NAMALWA (cell line): ENCODE measurements around the gene HTRA2.

Experiments used
- DNase-seq: peaks from one replicate; pipeline ENCODE4 v3.0.0-alpha.2; 2015; ENCODE audit warnings: low spot score

Gene HTRA2

GRCh38 chr2:74515981-74516633 is 13.6 kb upstream of the HTRA2 start:
- no peak for DNase-seq

DNA sequence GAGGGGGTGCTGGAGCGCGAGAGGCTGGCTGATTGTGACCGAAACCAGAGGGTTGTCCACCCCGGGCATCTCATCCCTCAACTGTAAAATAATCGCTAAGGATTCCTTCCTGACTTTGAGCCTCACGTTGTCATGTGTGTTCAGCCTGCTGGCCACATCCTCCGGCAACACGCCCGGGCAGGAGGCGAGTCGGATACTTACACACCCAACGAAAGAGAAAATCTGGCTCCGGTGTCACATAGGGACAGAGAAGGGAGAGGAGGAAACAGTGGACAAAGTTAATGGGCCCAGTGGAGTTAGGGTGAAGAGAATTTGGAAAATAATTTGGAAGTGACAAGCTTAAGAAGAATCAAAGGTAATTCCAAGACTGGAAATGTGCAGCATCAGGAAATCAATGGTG is 13.1 kb upstream of the HTRA2 start:
- DNase-seq = no peak

DNA sequence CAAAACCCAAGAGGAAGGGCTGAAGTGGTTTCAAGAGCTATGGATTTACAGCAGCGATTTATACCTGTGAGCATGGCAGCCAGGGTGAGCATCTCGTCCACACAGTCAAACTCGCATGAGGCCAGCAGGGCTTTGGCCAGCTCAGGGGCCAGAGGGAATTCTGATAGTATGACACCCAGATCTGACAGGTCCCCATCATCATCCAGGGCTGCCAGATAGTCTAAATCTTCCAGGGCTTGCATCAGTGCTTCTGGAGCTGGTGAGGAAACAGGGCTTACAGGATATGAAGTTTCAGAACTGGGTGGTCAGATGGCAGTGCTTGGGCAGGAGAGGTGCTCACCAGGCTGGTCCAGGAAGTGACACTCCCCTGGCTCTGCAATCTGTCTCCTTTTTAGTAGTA is 7.2 kb upstream of the HTRA2 start:
- no peak for DNase-seq

- no peak for DNase-seq
These were observed 5.7 kb upstream of the HTRA2 start for GRCh38 chr2:74524005-74524404.

DNA sequence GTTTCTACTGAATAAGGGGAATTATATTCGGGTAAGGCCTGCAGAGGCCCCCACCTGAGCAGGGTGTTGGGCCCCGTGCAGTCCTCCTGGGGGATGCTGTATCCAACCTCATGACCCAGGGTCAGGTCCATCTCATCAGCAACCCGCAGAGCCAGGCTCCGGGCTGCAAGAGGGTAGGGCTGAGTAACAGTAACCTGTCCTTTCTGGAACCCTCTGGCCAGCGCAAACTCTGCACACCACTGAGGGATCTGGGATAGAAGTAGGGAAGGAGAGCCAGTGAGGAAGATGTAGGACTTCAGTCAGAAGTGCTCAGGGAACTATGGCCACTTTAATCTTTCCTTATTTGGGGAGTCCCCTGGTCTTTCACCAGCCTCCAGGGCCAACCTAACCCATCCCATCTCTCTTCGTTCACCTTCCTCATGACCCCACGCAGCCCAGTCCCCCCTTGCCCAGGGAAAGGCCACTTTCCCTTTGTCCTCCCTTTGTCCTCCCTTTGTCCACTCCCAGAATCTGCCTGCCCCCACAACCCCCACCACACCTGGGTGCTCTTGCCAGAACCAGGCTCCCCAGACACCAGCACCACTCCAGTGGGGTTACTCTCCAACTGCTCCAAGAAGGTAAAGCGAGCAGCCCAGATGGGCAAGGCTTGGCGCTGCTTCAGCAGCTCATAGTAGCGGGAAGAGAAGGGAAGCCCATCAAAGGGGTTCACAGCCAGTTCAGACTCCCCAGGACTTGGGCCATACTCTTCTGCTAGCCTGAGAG is 4.6 kb upstream of the HTRA2 start:
- DNase-seq = no peak

GRCh38 chr2:74525717-74526648 is 3.8 kb upstream of the HTRA2 start, which contains the start of gene DQX1:
DQX1 (minus strand) TSS chr2:74526231; CDS start chr2:74525729, 502 bp downstream.
- peak; percentile 84 for DNase-seq

DNA sequence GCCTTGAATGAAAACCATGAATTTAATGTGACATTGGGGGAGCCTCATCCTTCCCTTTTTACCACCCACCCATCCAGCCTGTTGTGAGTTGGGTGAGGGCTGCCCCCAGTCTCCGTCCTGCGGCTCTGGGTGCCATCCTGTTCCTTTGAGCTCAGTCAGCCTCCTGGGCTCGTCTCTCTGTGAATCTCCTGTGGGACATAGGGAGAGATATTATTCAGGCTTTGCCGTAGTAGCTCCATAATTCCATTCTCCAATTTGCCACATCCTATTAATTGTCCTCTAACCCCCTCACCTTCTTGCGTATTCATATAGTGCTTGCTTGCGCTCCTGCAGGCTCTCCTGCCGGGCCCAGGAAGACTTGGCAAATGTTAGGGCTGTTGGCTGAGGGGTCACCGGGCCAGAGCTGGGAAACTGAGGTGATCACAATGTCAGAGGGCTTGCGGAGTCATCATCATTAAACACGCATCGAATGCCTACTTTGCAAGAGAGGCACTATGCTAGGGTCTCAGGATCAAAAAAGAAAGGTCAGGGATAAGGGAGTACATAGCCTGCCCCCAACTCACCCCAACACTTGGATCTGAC is 3.0 kb upstream of the HTRA2 start:
- DNase-seq = no peak

DNA sequence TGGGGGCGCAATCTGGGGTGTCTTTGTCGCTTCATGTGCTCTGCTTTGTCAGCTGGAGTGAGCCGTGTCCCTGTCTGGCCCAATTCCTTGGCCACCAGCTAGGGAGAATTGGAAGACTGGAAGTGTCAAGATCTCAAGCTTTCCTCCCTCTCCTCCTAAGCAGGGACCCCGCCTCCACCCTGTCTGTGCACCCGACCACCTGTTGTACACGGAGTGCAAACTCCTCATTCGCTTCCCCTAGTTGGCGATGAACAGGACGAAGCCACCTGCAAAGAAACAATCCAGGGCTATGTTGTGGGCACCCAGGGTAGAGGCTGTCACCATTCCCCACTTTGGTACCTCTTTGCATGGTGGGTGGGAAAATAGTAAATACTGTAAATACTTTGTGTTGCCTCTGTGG is 2.0 kb upstream of the HTRA2 start:
- DNase-seq = no peak

DNA sequence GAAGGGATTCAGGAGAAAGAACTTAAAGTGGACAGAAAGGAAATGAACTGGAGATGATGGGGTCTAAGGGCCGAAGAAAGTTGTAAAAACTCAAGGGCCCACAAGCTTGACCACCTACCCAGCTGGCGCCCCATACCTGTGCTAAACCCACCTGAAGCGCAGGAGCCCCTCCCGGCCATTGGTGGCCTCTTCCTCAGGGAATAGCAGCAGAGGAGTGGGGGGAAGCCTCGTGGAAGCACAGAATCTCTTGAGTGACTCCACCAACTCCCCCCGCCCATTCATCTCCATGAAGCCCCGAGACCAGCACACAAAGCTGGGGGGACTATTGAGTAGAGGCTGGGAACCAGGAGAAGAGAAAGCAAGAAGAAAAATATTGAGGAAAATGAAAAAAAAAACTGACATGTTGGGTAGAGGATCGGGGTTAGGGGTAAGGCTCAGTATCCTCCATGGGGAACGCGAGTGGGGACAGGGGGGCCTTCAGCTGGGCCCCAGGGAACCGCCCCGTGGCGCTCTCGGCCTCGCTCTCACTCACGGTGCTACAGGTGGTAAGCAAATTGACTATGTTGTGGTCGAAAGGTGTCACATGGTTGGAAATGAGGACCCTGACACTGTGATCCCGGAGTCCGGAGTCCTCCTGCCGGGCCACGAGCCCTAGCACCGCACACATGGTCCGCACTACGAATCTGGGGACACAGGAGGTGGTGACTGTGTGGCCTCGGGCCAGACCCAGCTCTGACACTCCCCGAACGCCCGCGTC is 955 bp upstream of the HTRA2 start:
- DNase-seq = peak; percentile 59

DNA sequence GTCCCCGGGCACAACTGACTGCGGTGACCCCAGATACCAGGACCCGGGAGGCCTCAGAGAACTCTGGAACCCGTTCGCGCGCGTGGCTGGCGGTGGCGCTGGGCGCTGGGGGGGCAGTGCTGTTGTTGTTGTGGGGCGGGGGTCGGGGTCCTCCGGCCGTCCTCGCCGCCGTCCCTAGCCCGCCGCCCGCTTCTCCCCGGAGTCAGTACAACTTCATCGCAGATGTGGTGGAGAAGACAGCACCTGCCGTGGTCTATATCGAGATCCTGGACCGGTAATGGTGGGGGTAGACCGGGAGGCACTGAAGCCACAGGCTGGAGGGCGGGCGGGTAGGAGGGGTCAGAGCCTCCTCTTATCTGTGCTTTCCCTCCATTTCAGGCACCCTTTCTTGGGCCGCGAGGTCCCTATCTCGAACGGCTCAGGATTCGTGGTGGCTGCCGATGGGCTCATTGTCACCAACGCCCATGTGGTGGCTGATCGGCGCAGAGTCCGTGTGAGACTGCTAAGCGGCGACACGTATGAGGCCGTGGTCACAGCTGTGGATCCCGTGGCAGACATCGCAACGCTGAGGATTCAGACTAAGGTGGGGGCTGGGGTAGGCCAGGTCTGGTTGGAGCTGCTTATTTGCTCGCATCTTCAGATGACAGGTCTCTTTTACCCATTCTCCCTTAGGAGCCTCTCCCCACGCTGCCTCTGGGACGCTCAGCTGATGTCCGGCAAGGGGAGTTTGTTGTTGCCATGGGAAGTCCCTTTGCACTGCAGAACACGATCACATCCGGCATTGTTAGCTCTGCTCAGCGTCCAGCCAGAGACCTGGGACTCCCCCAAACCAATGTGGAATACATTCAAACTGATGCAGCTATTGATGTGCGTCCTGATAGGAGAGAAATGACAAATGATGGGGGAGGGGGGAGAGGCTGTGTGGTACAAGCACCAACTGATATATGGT is 780 bp downstream of the HTRA2 start:
- peak; percentile 55 for DNase-seq

GRCh38 chr2:74531666-74532065 is 1.9 kb downstream of the HTRA2 start:
- DNase-seq = no peak

- DNase-seq = peak; percentile 71
These were observed 2.5 kb downstream of the HTRA2 start for GRCh38 chr2:74532222-74532621.

DNA sequence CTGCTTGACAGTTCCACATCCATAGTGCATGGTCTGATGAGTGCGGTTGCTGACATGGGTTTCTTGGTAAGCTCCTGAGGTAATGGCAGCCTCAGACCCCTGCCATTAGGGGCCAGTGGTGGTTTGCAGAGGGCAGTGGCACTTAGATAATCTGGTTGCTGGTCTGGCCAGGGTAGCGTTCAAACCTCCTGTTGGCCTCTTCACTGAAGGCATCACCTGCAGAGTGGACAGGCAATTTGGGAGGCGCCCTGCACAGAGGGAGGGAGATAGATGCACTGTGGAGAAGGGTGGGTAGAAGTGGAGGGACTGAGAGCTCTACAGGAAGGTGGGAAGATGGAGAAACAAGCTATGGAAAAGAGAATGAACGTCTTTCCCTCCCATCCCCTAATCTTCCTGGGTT is 3.7 kb downstream of the HTRA2 start:
- no peak for DNase-seq

- DNase-seq = no peak
These were observed 4.7 kb downstream of the HTRA2 start for GRCh38 chr2:74534411-74534810.

DNA sequence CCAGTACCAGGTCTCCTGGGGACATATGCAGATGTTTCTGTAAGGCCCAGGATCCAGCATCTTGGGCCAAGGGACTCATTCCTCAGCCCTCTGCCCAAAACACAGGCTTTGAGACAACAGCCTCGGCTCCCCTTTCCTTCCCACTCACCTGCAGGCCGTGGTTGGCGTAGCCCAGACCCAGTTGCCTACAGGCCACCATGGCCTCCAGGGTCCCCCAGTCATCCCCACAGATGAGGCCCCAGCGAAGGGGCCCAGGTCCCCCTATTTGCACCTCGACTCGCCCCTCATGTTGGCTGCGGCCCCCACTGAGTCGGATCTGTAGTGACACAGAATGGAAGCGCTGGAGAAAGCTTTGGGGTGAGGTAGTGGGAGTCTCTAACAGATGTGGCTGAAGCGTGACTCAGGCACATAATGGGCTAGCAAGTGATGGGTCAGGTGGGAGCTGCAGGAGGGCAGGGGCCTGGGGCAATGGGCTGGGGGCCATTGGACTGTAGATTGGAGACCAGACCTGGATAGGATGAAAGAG is 5.8 kb downstream of the HTRA2 start:
- no peak for DNase-seq

- DNase-seq = no peak
These were observed 6.6 kb downstream of the HTRA2 start for GRCh38 chr2:74536166-74536950.

- DNase-seq = no peak
These were observed 7.4 kb downstream of the HTRA2 start for GRCh38 chr2:74537140-74537539.

DNA sequence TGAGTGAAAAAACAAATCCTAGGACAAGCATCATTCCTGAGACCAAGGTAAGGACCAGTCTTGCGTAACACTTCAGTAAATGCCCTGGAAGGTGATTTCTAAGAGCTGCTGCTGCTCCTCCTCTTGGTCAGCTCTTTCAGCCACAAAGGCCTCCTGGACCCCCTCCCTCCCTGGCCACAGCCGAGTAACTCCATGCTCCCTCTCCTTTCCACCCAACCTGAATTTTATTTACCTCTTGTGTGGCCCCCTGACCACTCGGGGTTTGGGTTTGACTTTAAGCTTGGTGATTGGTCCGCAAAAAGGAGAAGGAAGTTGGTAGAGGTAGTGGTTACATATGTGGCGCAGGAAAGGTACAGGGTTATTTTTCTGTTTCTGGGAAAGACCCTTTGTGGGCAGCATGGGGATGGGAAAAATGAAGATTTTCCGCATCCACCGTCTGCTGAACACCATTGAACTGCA is 9.2 kb downstream of the HTRA2 start:
- DNase-seq = no peak

DNA sequence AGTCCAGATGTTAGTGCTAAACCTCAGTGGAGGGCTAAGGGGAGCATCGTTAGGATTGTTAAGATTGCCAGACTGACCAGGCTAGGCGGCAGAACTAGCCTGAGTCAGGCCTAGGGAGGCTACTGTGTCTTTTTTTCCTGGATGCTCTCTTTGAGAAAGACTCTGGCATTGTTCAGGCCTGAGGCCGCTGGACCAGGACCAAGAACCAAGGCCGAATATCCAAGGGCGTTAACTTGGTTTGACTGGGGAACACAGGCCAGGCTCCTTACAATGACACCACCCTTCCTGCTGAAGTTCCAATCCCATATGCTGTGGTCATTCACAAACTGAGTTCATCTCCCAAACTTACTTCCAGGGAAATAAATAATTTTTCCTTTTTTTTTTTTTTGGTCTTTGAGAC is 10.6 kb downstream of the HTRA2 start:
- no peak for DNase-seq
